ENCODE measurements around the gene PARD3. TPM values are rescaled to one million over a fixed set of nuclear protein-coding genes. Genes with fewer than 3 reads are reported as not detected.

Gene PARD3
- polyA plus RNA-seq, 3 donors = 0.51 TPM; not detected in 2

GRCh38 chr10:34513636-34514035 is 301.5 kb downstream of the PARD3 start:
- Histone ChIP-seq H3K9ac (ENCODE audit: insufficient read depth, low read length, poor library complexity, severe bottlenecking) (no peak overlapping the region), H3K79me2 (ENCODE audit: insufficient read depth, low read length) (no peaks in the 10 kb centered on the region), H3K27me3 (ENCODE audit: control insufficient read depth in 2 of 2, insufficient read depth in 2 of 2, low read length in 2 of 2) (no peaks in the 10 kb centered on the region), H3K36me3 (replicated peaks in 1 of 2; ENCODE audit: control insufficient read depth in 1 of 2, insufficient read depth in 2 of 2, low read length in 2 of 2) (no peaks in the 10 kb centered on the region), H4K20me1 (ENCODE audit: insufficient read depth, low read length) (no peaks in the 10 kb centered on the region), H2AFZ (ENCODE audit: insufficient read depth, low read depth, low read length, poor library complexity, severe bottlenecking) (no peak overlapping the region), H3K27ac (ENCODE audit: low read depth in 1 of 2, low read length in 2 of 2) (no peak overlapping the region), H3K4me2 (replicated peaks; ENCODE audit: extremely low read depth, low read length, poor library complexity, severe bottlenecking) (no peak overlapping the region), H3K9me3 (replicated peaks in 1 of 2; ENCODE audit: control insufficient read depth in 1 of 2, insufficient read depth in 1 of 2, low read length in 2 of 2) (no peaks in the 10 kb centered on the region), H3K4me3 (replicated peaks in 1 of 3; ENCODE audit: low read depth in 2 of 3, low read length in 3 of 3) (no peak overlapping the region), H3K4me1 (ENCODE audit: control insufficient read depth in 1 of 2, insufficient read depth in 2 of 2, low read length in 2 of 2) (no peaks in the 10 kb centered on the region)
- peaks cover 2 to 3% (median 2%) of the 10 kb centered on the region in 3 donors for H3K27me3 Mint-ChIP-seq (ENCODE audit: low read depth in 3 of 3)
- intact Hi-C loops (cut with micrococcal nuclease) = no loop called here
- no peak for DNase-seq
- no peak overlapping the region for H3K27ac Mint-ChIP-seq
- no peaks in the 10 kb centered on the region for H3K36me3 Mint-ChIP-seq
- peaks cover 0 to 2% (median 0%) of the 10 kb centered on the region in 7 donors for H3K9me3 Mint-ChIP-seq
- TF ChIP-seq CTCF (IDR thresholded peaks at IDR 0.05) = no peak
- H3K4me1 Mint-ChIP-seq = no peaks in the 10 kb centered on the region
- H3K4me3 Mint-ChIP-seq = no peak overlapping the region
- no CpG with 5 or more reads among the region's 2 CpGs for WGBS (ENCODE audit: insufficient coverage)

GRCh38 chr10:34507217-34507616 is 307.9 kb downstream of the PARD3 start:
- no peaks in the 10 kb centered on the region for H3K36me3 ChIP-seq (replicated peaks in 1 of 2; ENCODE audit: control insufficient read depth in 1 of 2, insufficient read depth in 2 of 2, low read length in 2 of 2)
- intact Hi-C loops (cut with micrococcal nuclease) = no loop called here
- no peaks in the 10 kb centered on the region for H3K79me2 ChIP-seq (ENCODE audit: insufficient read depth, low read length)
- WGBS (ENCODE audit: insufficient coverage) = no CpG with 5 or more reads among the region's 3 CpGs
- Mint-ChIP-seq H3K4me3 (no peak overlapping the region), H3K4me1 (no peaks in the 10 kb centered on the region), H3K27ac (no peak overlapping the region), H3K27me3 (ENCODE audit: low read depth in 3 of 3) (peaks cover 2% of the 10 kb centered on the region in 3 donors), H3K36me3 (no peaks in the 10 kb centered on the region), H3K9me3 (peaks cover 0 to 1% (median 0%) of the 10 kb centered on the region in 7 donors)
- H3K27ac ChIP-seq (ENCODE audit: low read depth in 1 of 2, low read length in 2 of 2) = no peak overlapping the region
- H3K9me3 ChIP-seq (replicated peaks in 1 of 2; ENCODE audit: control insufficient read depth in 1 of 2, insufficient read depth in 1 of 2, low read length in 2 of 2) = no peaks in the 10 kb centered on the region
- TF ChIP-seq CTCF (IDR thresholded peaks at IDR 0.05) = no peak
- H3K27me3 ChIP-seq (ENCODE audit: control insufficient read depth in 2 of 2, insufficient read depth in 2 of 2, low read length in 2 of 2) = no peaks in the 10 kb centered on the region
- no peak overlapping the region for H3K4me3 ChIP-seq (replicated peaks in 1 of 3; ENCODE audit: low read depth in 2 of 3, low read length in 3 of 3)
- H2AFZ ChIP-seq (ENCODE audit: insufficient read depth, low read depth, low read length, poor library complexity, severe bottlenecking) = no peak overlapping the region
- H3K9ac ChIP-seq (ENCODE audit: insufficient read depth, low read length, poor library complexity, severe bottlenecking) = no peak overlapping the region
- no peak for DNase-seq
- no peak overlapping the region for H3K4me2 ChIP-seq (replicated peaks; ENCODE audit: extremely low read depth, low read length, poor library complexity, severe bottlenecking)
- H3K4me1 ChIP-seq (ENCODE audit: control insufficient read depth in 1 of 2, insufficient read depth in 2 of 2, low read length in 2 of 2) = no peaks in the 10 kb centered on the region
- H4K20me1 ChIP-seq (ENCODE audit: insufficient read depth, low read length) = no peaks in the 10 kb centered on the region

Measured in CD14-positive monocyte (primary cell).